Stimulated activated CD8-positive, alpha-beta memory T cell treated with anti-CD3 and anti-CD28 coated beads, Interleukin-4, amount 100 ng/mL, for 1 hour (primary cell): ENCODE results near the gene ALKBH8.
A peak's percentile ranks its signal among the peaks of the same experiment; 100 is the strongest.
"Not testable (repeated sequence)": the region's sequence is repeated elsewhere in the genome, so short reads cannot be mapped to it uniquely, and the experiment has no call there.

Experiments used
- DNase-seq, 2 donors: peaks; one replicate each; pipeline ENCODE4 v3.0.0-alpha.2; 2020; ENCODE audit warnings: low read depth in 2 of 2, low spot score in 1 of 2

Gene ALKBH8

GRCh38 chr11:107505647-107506225 lies 59.8 kb downstream of the ALKBH8 start:
- no peak for DNase-seq

DNA sequence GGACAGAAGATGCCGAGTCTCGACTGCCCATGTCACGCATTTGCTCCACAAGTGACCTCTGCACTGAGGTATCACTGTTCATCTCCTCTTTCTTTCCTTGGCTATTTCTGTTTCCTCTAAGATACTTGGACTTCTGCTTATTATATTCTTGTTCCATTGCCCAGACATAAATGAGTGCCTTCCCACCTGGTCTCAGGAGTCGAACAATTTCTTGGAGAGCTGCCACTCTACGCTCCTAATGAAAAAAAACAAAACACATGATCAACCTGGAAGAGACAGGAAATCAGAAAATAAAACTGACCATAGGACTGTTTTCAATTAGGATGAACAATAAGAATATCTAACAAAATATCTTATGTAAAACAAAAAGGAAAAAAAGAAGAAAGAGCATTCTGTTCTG lies 60.6 kb downstream of the ALKBH8 start:
- DNase-seq: no peak

DNA sequence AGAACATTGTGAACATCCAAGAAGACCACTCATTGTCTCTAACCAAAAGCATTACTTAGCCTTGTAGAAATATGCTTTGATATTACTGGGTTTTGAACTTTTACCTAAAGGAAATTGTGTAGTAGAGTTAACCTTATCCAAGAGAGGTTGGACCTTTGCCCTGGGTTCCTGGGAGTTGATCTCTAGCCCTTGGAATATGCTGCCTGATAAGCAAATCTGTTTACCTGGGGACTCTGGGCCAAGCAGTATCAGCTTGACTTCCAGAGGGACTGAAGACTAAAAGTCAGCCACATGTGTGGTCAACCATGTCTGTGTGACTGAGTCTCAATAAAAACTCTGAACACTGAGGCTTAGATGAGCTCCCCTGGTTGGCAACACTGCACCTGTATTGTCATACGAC lies 63.8 kb downstream of the ALKBH8 start:
- no peak for DNase-seq

GRCh38 chr11:107497371-107497770 lies 68.2 kb downstream of the ALKBH8 start:
- DNase-seq: not testable (repeated sequence)

DNA sequence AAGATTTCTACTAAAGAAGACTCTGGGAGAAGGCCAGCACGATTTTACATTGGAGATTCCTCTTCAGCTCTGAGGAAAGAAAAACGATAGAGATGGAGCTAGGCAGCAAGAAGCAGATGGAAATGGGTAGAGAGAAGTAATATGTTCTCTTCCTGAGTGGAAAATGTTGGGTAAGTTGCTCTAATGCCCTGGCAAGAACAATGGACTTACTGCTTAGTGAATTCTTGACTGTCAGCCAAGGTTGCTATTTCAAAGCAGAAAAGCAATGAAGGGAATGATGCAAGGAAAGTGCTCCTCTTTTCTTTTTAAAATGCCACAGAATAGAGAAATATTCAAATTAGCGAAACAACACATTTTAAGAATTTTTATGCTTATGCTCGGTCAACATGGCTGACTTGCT lies 69.5 kb downstream of the ALKBH8 start:
- no peak for DNase-seq

- no peak for DNase-seq
Observed at GRCh38 chr11:107494055-107494454, 71.5 kb downstream of the ALKBH8 start.

DNA sequence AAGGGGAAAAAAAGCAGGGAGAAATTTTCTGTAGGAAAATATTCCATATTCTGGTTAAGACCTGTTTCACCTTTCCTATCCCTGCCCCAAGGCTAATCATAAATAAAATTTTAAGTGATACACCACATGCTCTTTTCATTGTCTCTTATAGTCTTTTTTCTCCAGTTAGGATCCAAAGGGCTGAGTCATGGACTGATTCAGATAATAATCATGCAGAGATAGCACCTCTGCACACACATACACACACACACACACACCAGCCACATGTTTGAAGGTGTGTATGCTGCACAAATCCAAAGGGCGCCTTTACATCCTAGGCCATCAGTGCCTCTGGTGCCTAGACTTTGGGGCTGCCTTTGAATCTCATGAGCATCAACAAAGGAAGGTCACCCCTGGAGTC lies 72.4 kb downstream of the ALKBH8 start:
- no peak for DNase-seq

- no peak for DNase-seq
Observed at GRCh38 chr11:107490836-107491235, 74.7 kb downstream of the ALKBH8 start.

DNA sequence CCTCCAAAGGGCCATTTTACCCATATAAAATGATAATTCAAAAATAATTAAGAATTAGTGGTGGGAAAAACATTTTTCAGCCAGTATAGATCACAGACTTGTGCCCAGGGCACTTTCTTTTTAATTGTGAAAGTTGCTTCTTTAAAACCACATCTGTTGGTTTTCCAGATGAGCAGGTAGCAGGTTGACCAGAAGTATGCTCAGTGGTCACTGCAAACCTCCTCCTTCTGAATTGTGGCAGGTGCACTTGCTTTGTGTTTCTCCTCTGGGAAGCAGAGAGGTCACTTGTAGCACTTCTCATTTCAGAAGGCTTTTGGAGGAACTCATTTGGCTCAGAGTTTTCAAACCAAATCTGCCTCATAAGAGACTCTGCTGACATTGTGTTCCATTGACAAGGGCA lies 83.3 kb downstream of the ALKBH8 start:
- DNase-seq: no peak

DNA sequence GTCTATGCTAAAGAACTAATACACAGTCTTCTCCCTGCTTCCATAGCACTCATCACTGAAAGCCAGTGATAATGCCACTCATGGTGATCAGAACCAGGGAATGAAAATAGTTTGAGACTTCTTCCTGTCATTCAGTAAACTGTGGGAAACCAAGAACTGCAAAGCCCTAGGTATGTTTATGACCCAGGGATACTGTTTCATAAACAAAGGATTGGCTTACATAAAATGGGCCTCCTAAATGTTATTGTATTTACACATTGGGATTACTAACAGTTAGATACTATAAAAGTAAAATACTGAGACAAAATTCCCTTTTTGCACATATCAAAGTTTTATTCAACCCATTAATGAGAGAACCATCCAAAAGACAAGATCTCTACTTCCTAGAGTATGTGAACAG lies 86.6 kb downstream of the ALKBH8 start:
- DNase-seq: no peak

DNA sequence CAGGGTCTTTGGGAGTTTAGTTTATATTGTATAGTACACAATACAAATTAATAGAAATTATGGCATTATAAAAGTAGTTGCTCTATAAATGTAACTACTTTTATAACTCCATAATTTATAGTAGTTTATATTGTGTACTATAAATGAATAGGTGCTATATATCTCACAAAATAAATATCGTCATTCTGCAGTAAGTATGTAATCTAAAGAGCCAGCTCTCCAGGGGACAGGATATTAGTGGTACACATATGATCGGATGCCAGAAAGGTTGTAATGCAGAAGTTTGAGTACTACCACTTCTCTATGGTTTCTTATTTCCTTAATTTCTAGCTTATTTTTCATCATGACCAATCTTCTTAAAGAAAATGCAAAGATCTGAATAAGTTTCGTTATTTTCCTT lies 87.7 kb downstream of the ALKBH8 start:
- no peak for DNase-seq

- no peak for DNase-seq
Observed at GRCh38 chr11:107473792-107474191, 91.7 kb downstream of the ALKBH8 start.

GRCh38 chr11:107472966-107473365 lies 92.6 kb downstream of the ALKBH8 start:
- DNase-seq: no peak

DNA sequence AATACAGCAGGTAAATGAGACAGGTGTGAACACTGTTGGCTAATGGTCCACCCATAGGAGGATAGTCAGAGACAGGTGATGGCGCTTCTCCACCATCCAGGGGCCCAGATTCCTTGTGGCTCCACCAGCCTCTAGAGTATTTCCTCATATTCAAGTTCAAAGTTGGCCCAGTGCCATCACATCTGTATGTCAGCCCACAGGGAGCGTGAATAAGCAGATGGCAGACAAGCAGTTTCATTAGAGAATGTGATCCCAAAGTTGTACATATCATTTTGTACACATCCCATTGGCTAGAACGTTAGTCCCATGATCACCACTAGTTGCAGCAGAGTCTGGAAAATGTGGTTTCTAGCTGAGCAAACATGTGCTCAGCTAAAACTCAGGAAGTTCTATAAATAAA lies 96.9 kb downstream of the ALKBH8 start:
- DNase-seq: no peak

DNA sequence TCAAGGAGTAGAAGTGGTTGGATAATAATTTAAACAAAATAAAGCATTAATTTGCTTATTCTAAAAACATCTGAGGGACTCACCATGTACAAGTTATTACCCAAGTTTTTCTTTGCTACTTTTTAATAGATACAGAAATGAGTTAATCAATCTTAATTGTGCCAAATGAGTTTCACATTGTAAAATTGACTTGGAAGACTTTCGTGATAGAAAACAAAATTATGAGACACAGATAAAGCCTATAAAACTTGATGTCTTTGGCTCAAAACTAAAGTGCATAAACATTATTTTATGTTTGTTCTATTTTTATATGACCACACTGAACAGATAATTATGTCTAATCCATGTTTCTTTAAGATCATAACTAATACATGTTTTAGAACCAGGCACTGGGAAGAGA lies 97.8 kb downstream of the ALKBH8 start:
- DNase-seq: no peak

DNA sequence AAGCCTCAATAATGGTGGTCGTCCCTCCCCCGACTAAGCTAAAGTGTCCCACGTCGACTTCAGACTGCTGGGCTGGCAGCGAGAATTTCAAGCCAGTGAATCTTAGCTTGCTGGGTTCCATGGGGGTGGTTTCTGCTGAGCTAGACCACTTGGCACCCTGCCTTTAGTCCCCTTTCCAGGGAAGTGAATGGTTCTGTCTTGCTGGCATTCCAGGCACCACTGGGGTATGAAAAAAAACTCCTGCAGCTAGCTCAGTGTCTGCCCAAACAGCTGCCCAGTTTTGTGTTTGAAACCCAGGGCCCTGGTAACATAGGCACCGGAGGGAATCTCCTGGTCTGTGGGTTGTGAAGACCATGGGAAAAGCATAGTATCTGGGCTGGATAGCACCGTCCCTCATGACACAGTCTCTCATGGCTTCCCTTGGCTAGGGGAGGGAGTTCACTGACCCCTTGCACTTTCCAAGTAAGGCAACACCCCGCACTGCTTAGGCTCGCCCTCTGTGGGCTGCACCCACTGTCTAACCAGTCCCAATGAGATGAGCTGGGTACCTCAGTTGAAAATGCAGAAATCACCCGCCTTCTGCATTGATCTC lies 99.2 kb downstream of the ALKBH8 start:
- DNase-seq: not testable (repeated sequence)

- peak; percentile 54 to 83 for DNase-seq
Observed at GRCh38 chr11:107457558-107458271, 107.8 kb downstream of the ALKBH8 start, which contains the start of gene CWF19L2. Gene CWF19L2 (minus strand): TSS chr11:107457825. CDS start chr11:107457816, 9 bp downstream.

DNA sequence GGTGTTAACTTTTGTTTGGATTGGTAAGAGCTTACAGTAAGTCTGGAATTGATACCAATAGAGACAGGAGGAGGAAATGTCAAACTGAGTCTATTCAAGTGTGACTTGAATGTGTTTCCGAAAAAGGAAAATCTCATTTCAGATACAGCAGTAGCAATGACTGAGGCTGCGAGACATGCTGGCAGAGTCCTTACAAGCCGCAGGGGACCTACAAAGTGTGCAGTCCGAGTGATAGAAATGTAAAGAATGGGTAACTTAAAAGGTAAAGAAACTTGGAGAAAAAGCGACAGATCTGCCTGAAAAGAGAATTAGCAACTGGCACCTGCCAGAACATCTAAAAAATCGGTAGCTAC lies 108.4 kb downstream of the ALKBH8 start:
- no peak for DNase-seq

DNA sequence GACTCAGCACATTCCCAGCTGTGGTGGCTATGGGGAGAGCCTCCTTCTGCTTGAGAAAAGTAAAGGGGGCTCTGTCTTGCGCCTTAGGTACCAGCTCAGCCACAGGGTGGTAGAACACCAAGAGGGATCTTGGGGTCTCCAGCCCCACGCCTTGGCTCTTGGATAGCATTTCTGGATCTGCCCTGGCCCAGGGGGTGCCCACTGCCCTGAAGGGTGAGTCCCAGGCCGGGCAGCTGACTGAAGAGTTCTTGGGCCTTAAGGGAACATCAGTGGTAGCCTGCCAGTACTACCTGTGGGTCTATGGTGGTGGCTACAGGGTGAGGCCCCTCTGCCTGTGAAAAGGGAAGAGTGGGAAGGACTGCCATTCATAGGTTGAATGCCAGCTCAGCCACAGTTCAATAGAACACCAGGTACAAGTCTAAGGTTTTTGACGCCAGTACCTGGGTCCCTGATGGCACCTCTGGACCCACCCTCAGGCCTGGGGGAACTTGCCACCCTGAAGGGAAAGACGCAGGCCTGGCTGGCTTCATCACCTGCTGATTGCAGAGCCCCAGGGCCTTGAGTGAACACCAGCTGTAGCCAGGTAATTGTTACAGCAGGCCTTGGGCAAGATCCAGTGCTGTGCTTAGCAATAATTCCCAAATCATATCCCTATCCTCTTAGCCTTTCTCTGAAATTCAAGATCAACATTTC lies 111.8 kb downstream of the ALKBH8 start:
- no peak for DNase-seq
